Endothelial cell of umbilical vein (primary cell): Measurements from ENCODE around the gene ZNF552. TPM values are rescaled to one million over a fixed set of nuclear protein-coding genes. Genes with fewer than 3 reads are reported as not detected.
"Not testable (repeated sequence)": the region's sequence is repeated elsewhere in the genome, so short reads cannot be mapped to it uniquely, and the experiment has no call there.

Source experiments
- BruUV-seq: library from RNA; stranded (reverse); fragments of 400-500 nt; replicated peaks from 2 replicates; lab custom pipeline; 2021; lab: Mats Ljungman, UMichigan
- CTCF ChIA-PET: fragments of 300-600, 350-600 bp; sonication (Branson Sonifier 250); formaldehyde crosslinking; loops from one replicate; lab custom pipeline; 2021; ENCODE audit warnings: antibody characterized with exemption, inconsistent platforms; lab: Charles Lee
- POLR2A ChIA-PET: fragments of 300-600, 350-600 bp; sonication (Branson Sonifier 250); formaldehyde crosslinking; loops from one replicate; lab custom pipeline; 2021; ENCODE audit warnings: antibody characterized with exemption, inconsistent platforms; lab: Charles Lee
- DNase-seq: peaks from one replicate; pipeline ENCODE4 v3.0.0-alpha.2; 2011; ENCODE audit warnings: low read depth, low spot score
- FAIRE-seq: peaks from 2 replicates; lab custom pipeline; 2011; peaks lifted over from hg19 to GRCh38; lab: Jason Lieb, UNC
- H2AFZ ChIP-seq: 2 replicates; pipeline ENCODE4 v1.6.0; 2012; ENCODE audit warnings: low read depth, low read length, control low read depth, inconsistent platforms
- H3K27ac ChIP-seq: 2 replicates; pipeline ENCODE4 v1.5.1; 2011; ENCODE audit warnings: low read depth, mild to moderate bottlenecking, control low read depth, low read length, moderate library complexity; ENCODE audit not compliant: insufficient read depth
- H3K27me3 ChIP-seq, 2 experiments: 2 replicates each; pipeline versions ENCODE4 v1.6.0 to v1.6.1; 2011; ENCODE audit warnings: low read length in 2 of 2, mixed read lengths in 1 of 2; ENCODE audit not compliant: control insufficient read depth in 2 of 2, insufficient read depth in 2 of 2
- H3K36me3 ChIP-seq, 2 experiments: 2 replicates in 1 of 2; 3 replicates in 1 of 2; pipeline ENCODE4 v1.5.1; 2011; ENCODE audit warnings: low read length in 2 of 2, mild to moderate bottlenecking in 1 of 2, moderate library complexity in 1 of 2; ENCODE audit not compliant: control insufficient read depth in 2 of 2, insufficient read depth in 2 of 2; ENCODE audit errors: extremely low read depth in 1 of 2
- H3K4me1 ChIP-seq: 3 replicates; pipeline ENCODE4 v1.5.1; 2011; ENCODE audit warnings: mild to moderate bottlenecking, low read length; ENCODE audit not compliant: control insufficient read depth, insufficient read depth; ENCODE audit errors: extremely low read depth
- H3K4me2 ChIP-seq: 2 replicates; pipeline ENCODE4 v1.6.1; 2011; ENCODE audit warnings: low read length, control low read depth, mixed read lengths; ENCODE audit not compliant: insufficient read depth
- H3K4me3 ChIP-seq, 3 experiments: fragments of 200-600 bp in 1 of 3; sonication (generic), shearing (Covaris generic) in 1 of 3; replicated peaks in 1 of 3; 2 replicates each; pipeline ENCODE4 v1.5.1; 2011 to 2016; ENCODE audit warnings: control low read depth in 3 of 3, low read length in 3 of 3, mild to moderate bottlenecking in 2 of 3, inconsistent platforms in 1 of 3, low read depth in 1 of 3, moderate library complexity in 1 of 3; ENCODE audit not compliant: insufficient read depth in 1 of 3
- H3K79me2 ChIP-seq: 2 replicates; pipeline ENCODE4 v1.6.0; 2012; ENCODE audit warnings: low read length, inconsistent platforms; ENCODE audit not compliant: control insufficient read depth, insufficient read depth
- H3K9ac ChIP-seq: replicated peaks from 2 replicates; pipeline ENCODE3; 2011; ENCODE audit warnings: low read length, control low read depth; ENCODE audit not compliant: insufficient read depth; ENCODE audit errors: extremely low read depth
- H3K9me1 ChIP-seq: replicated peaks from 3 replicates; pipeline ENCODE4 v1.6.0; 2011; ENCODE audit warnings: mild to moderate bottlenecking, low read length; ENCODE audit not compliant: control insufficient read depth, insufficient read depth; ENCODE audit errors: extremely low read depth
- H3K9me3 ChIP-seq: replicated peaks from 2 replicates; pipeline ENCODE4 v1.5.1; 2012; ENCODE audit warnings: low read length, inconsistent platforms; ENCODE audit not compliant: control insufficient read depth, insufficient read depth
- H4K20me1 ChIP-seq: replicated peaks from 2 replicates; pipeline ENCODE3; 2011; ENCODE audit warnings: mild to moderate bottlenecking, low read length; ENCODE audit not compliant: control insufficient read depth, insufficient read depth; ENCODE audit errors: extremely low read depth
- CTCF ChIP-seq, 2 donors: IDR thresholded peaks; 1 replicate in 1 of 2; 2 replicates in 1 of 2; pipeline ENCODE4 v1.5.1; 2011; ENCODE audit warnings: low read length in 2 of 2, mild to moderate bottlenecking in 2 of 2, moderate library complexity in 2 of 2, control low read depth in 1 of 2, inconsistent platforms in 1 of 2, low read depth in 1 of 2; ENCODE audit not compliant: insufficient read depth in 1 of 2; ENCODE audit errors: extremely low read depth in 1 of 2
- FOS ChIP-seq: IDR thresholded peaks from 2 replicates; pipeline ENCODE4 v1.6.1; 2011; ENCODE audit warnings: mild to moderate bottlenecking, low read length, moderate library complexity, borderline replicate concordance; ENCODE audit not compliant: insufficient read depth
- GATA2 ChIP-seq: IDR thresholded peaks from 2 replicates; pipeline ENCODE4 v1.7.0; 2011; ENCODE audit warnings: low read depth, mild to moderate bottlenecking, moderate library complexity, mixed read lengths, low read length; ENCODE audit not compliant: insufficient read length, insufficient read depth
- JUN ChIP-seq: IDR thresholded peaks from 2 replicates; pipeline ENCODE4 v1.6.1; 2011; ENCODE audit warnings: borderline replicate concordance, low read depth; ENCODE audit not compliant: insufficient read length, insufficient read depth
- MYC ChIP-seq: IDR thresholded peaks from one replicate; pipeline ENCODE4 v1.6.1; 2011; ENCODE audit warnings: mild to moderate bottlenecking, low read depth, low read length
- POLR2A ChIP-seq: IDR thresholded peaks from 2 replicates; pipeline ENCODE4 v1.6.1; 2012; ENCODE audit warnings: low read depth, mild to moderate bottlenecking, control low read depth, low read length
- POLR2AphosphoS5 ChIP-seq: IDR thresholded peaks from 2 replicates; pipeline ENCODE4 v1.6.1; 2012; ENCODE audit warnings: low read depth, mild to moderate bottlenecking, control low read depth, low read length, moderate library complexity; ENCODE audit not compliant: insufficient read depth
- dilution Hi-C: fragments of 300-500 bp; cut with MboI; formaldehyde crosslinking; loops from one replicate; pipeline ENCODE4 v1.15.0; 2019; ENCODE audit warnings: low sequenced_read_pairs; ENCODE audit not compliant: extremely low pct_ligation_motif_present
- intact Hi-C: fragments of 100-400 bp; cut with micrococcal nuclease; formaldehyde crosslinking; loops from one replicate; pipeline ENCODE4 v1.10.0; 2022
- polyA plus RNA-seq, 4 experiments: library from polyadenylated mRNA; depleted of rRNA in 3 of 4; stranded (reverse) in 3 of 4; unstranded in 1 of 4; fragments of >200 nt; gene quantifications; 2 replicates each; pipeline versions ENCODE4 v1.2.1 to v1.2.3, GENCODE V29; 2011 to 2012; ENCODE audit warnings: missing spikeins in 1 of 4
- total RNA-seq: library from RNA; stranded (reverse); gene quantifications from 2 replicates; pipeline ENCODE4 v1.2.3, GENCODE V29; 2021

Gene ZNF552
- total and polyA plus RNA-seq, 2 donors (not counting 3 experiments of a cell fraction or from before 2014, with no cell fraction given): 3.0 to 6.1 TPM

- H3K27ac ChIP-seq: no peak overlapping the region
Measured at GRCh38 chr19:57812226-57812625, 2.5 kb downstream of the ZNF552 start.

GRCh38 chr19:57810410-57811295 is 4.1 kb downstream of the ZNF552 start:
- intact Hi-C loops, CTCF ChIA-PET, H3K79me2 ChIP-seq: not testable (repeated sequence)

More at GRCh38 chr19:57812226-57812625, 2.5 kb downstream of the ZNF552 start:
- Histone ChIP-seq H3K9me3 (no peaks in the 10 kb centered on the region), H3K27me3 (no peaks in the 10 kb centered on the region), H3K4me3 (no peak overlapping the region), H3K9me1 (no peaks in the 10 kb centered on the region), H2AFZ (no peak overlapping the region), H3K79me2 (peaks cover 5% of the 10 kb centered on the region), H3K4me2 (no peak overlapping the region), H3K9ac (no peak overlapping the region), H3K4me1 (peaks cover 2% of the 10 kb centered on the region), H3K36me3 (peaks cover 6 to 10% of the 10 kb centered on the region in 2 experiments), H4K20me1 (no peaks in the 10 kb centered on the region)
- ChIA-PET CTCF (no interaction called here), POLR2A (no interaction called here)
- dilution Hi-C loops (no loop called here), intact Hi-C loops (no loop called here)
- DNase-seq: no peak
- no TSS peak for BruUV-seq
- FAIRE-seq: no peak
- no peak for TF ChIP-seq GATA2
- TF ChIP-seq JUN: no peak
- TF ChIP-seq FOS: no peak
- no peak for TF ChIP-seq CTCF (IDR thresholded peaks at IDR 0.05; ENCODE audit: extremely low read depth in 1 of 2, insufficient read depth in 1 of 2, low read depth in 1 of 2, low read length in 2 of 2)
- no peak for TF ChIP-seq POLR2A
- no peak for TF ChIP-seq POLR2AphosphoS5
- no peak for TF ChIP-seq MYC

More at GRCh38 chr19:57810410-57811295, 4.1 kb downstream of the ZNF552 start:
- DNase-seq, dilution Hi-C loops, H3K9me1 ChIP-seq, H3K4me3 ChIP-seq, FAIRE-seq, H2AFZ ChIP-seq, H3K27me3 ChIP-seq, H3K9me3 ChIP-seq, H3K36me3 ChIP-seq, BruUV-seq, H3K4me2 ChIP-seq, H3K27ac ChIP-seq, H3K9ac ChIP-seq, POLR2A ChIA-PET, H3K4me1 ChIP-seq, H4K20me1 ChIP-seq: not testable (repeated sequence)
